H7 (cell line): ENCODE data around the gene PODNL1. TPM values are rescaled to one million over a fixed set of nuclear protein-coding genes. Genes with fewer than 3 reads are reported as not detected.
A peak's percentile ranks its signal among the peaks of the same experiment; 100 is the strongest.

ENCODE experiments used
- DNase-seq: peaks from one replicate; pipeline ENCODE4 v3.0.0; 2012
- H3K27me3 ChIP-seq: 2 replicates; pipeline ENCODE4 v1.6.0; 2011; ENCODE audit warnings: mild to moderate bottlenecking, low read length; ENCODE audit not compliant: control insufficient read depth, insufficient read depth
- H3K36me3 ChIP-seq: replicated peaks from 2 replicates; pipeline ENCODE4 v1.5.1; 2011; ENCODE audit warnings: low read length; ENCODE audit not compliant: control insufficient read depth, insufficient read depth
- H3K4me3 ChIP-seq: 2 replicates; pipeline ENCODE4 v1.5.1; 2011; ENCODE audit warnings: low read depth, mild to moderate bottlenecking, control low read depth, low read length, moderate library complexity; ENCODE audit not compliant: insufficient read depth
- total RNA-seq: library from RNA; depleted of rRNA; stranded (reverse); fragments of >200 nt; shearing (Covaris generic); gene quantifications from 2 replicates; pipeline ENCODE4 v1.2.3, GENCODE V29; 2014; rRNA removed

The PODNL1 gene
- total RNA-seq, 1 experiment from 2014 or later, result 0.10 TPM

- Histone ChIP-seq H3K27me3 (no peaks in the 10 kb centered on the region), H3K4me3 (no peak overlapping the region), H3K36me3 (no peaks in the 10 kb centered on the region)
- peak; percentile 39 for DNase-seq
Observed at GRCh38 chr19:13887018-13887436, 51.2 kb downstream of the PODNL1 start.

GRCh38 chr19:13885826-13886365, 52.3 kb downstream of the PODNL1 start:
- Histone ChIP-seq H3K4me3 (no peak overlapping the region), H3K36me3 (no peaks in the 10 kb centered on the region), H3K27me3 (no peaks in the 10 kb centered on the region)
- peak; percentile 36 for DNase-seq

- Histone ChIP-seq H3K4me3 (no peak overlapping the region), H3K36me3 (no peaks in the 10 kb centered on the region), H3K27me3 (no peaks in the 10 kb centered on the region; the same call in 1 of the 2 replicates)
- peak; percentile 38 for DNase-seq
Observed at GRCh38 chr19:13884726-13885591, 53.3 kb downstream of the PODNL1 start.

DNA sequence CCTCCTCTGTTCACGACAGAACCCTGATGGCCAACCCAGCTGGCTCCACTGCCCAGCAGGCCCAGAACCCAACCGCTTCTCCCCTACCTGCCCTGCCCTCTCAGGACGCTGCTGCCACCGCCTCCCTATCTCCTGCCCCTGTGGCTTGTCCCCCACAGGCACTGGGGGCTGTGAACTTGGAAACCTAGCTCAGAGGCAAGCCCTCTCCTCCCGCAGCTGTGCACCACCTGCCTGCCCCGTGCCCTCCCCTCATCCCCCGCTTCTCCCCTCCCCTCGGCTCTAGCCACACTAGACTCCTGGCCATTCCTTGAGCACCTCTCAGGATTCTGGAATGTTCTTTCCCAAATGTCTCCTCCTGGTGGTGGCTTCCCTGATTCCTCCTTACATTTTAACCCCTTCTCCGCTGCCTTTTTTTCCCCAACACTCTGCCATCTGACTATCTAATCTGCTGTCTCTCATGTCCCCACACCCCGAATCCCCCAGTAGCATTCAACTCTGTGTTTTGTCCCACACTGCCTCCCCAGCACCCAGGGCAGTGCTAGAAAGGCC, 54.6 kb downstream of the PODNL1 start:
- peak; percentile 83 for DNase-seq
- H3K4me3 ChIP-seq, result no peak overlapping the region
- H3K36me3 ChIP-seq, result no peaks in the 10 kb centered on the region
- H3K27me3 ChIP-seq, result no peaks in the 10 kb centered on the region; the same call in 1 of the 2 replicates

GRCh38 chr19:13882836-13883235, 55.4 kb downstream of the PODNL1 start:
- Histone ChIP-seq H3K27me3 (no peaks in the 10 kb centered on the region; the same call in 1 of the 2 replicates), H3K36me3 (no peaks in the 10 kb centered on the region), H3K4me3 (no peak overlapping the region)
- DNase-seq, result peak; percentile 38

DNA sequence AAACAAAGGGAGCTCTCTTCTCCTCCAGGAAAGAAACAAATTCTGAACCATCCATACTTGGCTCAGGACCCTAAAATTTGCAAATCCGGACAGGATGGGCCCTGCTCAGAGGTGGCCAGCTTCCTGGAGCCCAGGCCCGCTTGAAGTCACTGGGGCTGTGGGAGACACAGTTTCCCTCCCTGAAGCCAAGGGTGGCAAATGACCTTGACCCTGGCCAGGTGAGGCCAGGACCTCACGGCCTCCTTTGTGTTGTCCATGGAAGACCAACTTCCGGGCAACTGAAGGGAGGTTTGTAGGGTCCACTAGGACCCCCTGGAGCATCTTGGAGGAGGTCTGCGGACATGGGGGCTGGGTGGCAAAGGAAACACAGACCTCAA, 55.8 kb downstream of the PODNL1 start:
- no peak for DNase-seq
- Histone ChIP-seq H3K36me3 (no peaks in the 10 kb centered on the region), H3K27me3 (no peaks in the 10 kb centered on the region; the same call in 1 of the 2 replicates), H3K4me3 (no peak overlapping the region)

- H3K4me3 ChIP-seq, result no peak overlapping the region
- no peaks in the 10 kb centered on the region for H3K36me3 ChIP-seq
- DNase-seq, result peak; percentile 57
- peaks cover 2% of the 10 kb centered on the region; the same call in 1 of the 2 replicates for H3K27me3 ChIP-seq
Observed at GRCh38 chr19:13881692-13882418, 56.4 kb downstream of the PODNL1 start.

DNA sequence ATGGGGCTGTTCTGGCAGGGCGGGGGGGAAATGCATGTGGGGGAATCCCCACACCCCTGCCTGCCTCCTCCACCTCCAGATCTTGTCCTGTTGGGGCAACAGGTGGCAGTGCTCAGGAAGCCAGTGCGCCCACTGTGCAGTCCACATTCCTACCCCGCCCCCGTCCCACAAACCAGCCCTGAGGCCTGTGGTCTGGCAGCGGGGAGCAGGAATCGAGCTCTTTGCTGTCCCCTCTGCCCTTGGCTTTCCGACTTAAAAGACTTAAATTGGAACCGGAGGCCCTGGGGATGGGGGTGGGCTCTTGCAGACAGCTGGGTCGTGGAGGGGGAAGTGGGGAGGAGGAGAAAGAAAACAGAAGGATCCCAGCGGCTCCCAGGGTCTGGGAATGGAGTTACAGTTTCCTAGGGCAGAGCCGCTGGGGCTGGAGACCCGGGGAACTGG, 56.9 kb downstream of the PODNL1 start:
- H3K4me3 ChIP-seq, result no peak overlapping the region
- no peaks in the 10 kb centered on the region for H3K36me3 ChIP-seq
- H3K27me3 ChIP-seq, result peaks cover 2% of the 10 kb centered on the region; the same call in 1 of the 2 replicates
- DNase-seq, result peak; percentile 86

Other genes with a start within 250 kb of the PODNL1 start
- 51.3 and 54.9 TPM in 2 replicates for gene MRI1, start 173.9 kb downstream of the PODNL1 start, total RNA-seq
- gene C19orf53, start 164.0 kb downstream of the PODNL1 start, total RNA-seq, result 91.5 and 120 TPM in 2 replicates
- gene ZSWIM4, start 143.0 kb downstream of the PODNL1 start, total RNA-seq, result 18.3 and 21.5 TPM in 2 replicates
- not detected in 2 replicates for gene NANOS3, start 61.3 kb downstream of the PODNL1 start, total RNA-seq
- 3.4 and 4.1 TPM in 2 replicates for gene BRME1, start 32.3 kb downstream of the PODNL1 start, total RNA-seq
- gene CC2D1A, start 32.2 kb downstream of the PODNL1 start, total RNA-seq, result 22.8 and 25.0 TPM in 2 replicates
- gene DCAF15, start 14.1 kb upstream of the PODNL1 start, total RNA-seq, result 73.3 and 92.9 TPM in 2 replicates
- 6.4 and 6.9 TPM in 2 replicates for gene RFX1, start 67.9 kb upstream of the PODNL1 start, total RNA-seq
- gene RLN3, start 89.7 kb upstream of the PODNL1 start, total RNA-seq, result not detected in 2 replicates
- gene IL27RA, start 93.3 kb upstream of the PODNL1 start, total RNA-seq, result 8.8 and 10.1 TPM in 2 replicates
- gene PALM3, start 123.7 kb upstream of the PODNL1 start, total RNA-seq, result 8.1 and 9.4 TPM in 2 replicates
- gene MISP3, start 134.4 kb upstream of the PODNL1 start, total RNA-seq, result 0.52 and 0.92 TPM in 2 replicates
- 0.94 and 1.3 TPM in 2 replicates for gene C19orf67, start 147.4 kb upstream of the PODNL1 start, total RNA-seq
- 107 and 128 TPM in 2 replicates for gene SAMD1, start 152.3 kb upstream of the PODNL1 start, total RNA-seq
- 31.0 and 31.7 TPM in 2 replicates for gene PRKACA, start 179.3 kb upstream of the PODNL1 start, total RNA-seq
- gene ASF1B, start 198.2 kb upstream of the PODNL1 start, total RNA-seq, result 70.8 and 76.2 TPM in 2 replicates